Measurements from ENCODE around the gene URB2.

DNA sequence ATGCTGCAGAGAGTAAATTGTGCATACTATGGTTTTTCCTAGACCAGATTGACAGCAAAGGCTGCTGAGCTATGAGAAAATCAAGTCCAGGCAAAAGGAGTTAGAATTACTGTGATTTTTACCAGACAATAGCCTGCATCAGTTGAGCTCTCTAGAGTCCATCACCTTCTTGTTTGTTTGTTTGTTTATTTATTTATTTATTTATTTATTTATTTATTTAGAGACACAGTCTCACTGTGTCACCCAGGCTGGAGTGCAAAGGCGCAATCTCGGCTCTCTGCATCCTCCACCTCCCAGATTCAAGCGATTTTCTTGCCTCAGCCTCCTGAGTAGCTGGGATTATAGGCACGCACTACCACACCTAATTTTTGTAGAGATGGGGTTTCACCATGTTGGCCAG, 43.3 kb upstream of the URB2 start:
- TF ChIP-seq, protein P1, sequence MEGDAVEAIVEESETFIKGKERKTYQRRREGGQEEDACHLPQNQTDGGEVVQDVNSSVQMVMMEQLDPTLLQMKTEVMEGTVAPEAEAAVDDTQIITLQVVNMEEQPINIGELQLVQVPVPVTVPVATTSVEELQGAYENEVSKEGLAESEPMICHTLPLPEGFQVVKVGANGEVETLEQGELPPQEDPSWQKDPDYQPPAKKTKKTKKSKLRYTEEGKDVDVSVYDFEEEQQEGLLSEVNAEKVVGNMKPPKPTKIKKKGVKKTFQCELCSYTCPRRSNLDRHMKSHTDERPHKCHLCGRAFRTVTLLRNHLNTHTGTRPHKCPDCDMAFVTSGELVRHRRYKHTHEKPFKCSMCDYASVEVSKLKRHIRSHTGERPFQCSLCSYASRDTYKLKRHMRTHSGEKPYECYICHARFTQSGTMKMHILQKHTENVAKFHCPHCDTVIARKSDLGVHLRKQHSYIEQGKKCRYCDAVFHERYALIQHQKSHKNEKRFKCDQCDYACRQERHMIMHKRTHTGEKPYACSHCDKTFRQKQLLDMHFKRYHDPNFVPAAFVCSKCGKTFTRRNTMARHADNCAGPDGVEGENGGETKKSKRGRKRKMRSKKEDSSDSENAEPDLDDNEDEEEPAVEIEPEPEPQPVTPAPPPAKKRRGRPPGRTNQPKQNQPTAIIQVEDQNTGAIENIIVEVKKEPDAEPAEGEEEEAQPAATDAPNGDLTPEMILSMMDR (IDR thresholded peaks at IDR 0.05) = no peak
- no peak for TF ChIP-seq POLR2AphosphoS5 (IDR thresholded peaks at IDR 0.05)
